NCI-H1694 treated with DMSO at 0.1 percent for 48 hours (cell line): ENCODE data around the gene MVK.

Source experiments
- DNase-seq: peaks from one replicate; lab custom pipeline; 2025; lab: John Stamatoyannopoulos, UW

The MVK gene

GRCh38 chr12:109567296-109567695 is 6.3 kb upstream of the MVK start:
- DNase-seq: no peak

DNA sequence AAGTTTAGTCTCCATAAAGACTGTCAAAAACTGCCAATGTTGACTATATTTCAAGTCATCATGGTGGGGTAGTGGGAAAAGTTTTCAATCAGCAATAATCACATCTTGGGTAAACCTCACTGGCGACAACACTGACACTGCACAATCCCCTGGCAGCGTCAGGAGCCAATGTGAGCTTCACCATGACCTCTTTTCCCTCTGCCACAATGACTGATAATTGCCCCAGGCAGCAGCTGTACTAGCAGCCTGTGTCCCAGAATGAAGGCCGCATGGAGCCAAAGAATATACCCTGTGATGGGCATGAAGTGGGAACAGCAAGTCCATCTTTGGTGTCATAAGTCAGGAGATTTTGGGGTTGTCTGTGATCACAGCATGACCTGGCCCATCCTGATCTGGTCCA is 5.6 kb upstream of the MVK start:
- no peak for DNase-seq

DNA sequence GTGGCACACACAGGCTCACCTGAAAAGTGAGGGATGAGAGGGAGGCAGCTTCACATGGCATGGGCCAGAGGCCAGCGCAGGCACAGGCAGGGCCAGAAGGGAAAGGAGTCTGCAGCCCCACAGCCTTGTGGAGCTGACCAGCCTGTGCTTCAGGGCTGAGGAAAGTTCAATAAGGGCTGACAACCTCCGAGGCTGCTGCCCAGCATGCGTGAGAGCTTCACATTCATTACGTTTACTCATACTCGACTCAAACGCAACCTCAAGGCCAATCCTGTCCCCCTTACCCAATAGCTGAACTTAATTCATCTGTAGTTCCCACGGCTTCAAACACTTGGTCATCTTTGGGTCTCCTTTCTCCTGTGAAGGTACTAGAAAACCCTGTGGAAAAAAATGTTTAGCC is 5.1 kb upstream of the MVK start:
- DNase-seq: no peak

DNA sequence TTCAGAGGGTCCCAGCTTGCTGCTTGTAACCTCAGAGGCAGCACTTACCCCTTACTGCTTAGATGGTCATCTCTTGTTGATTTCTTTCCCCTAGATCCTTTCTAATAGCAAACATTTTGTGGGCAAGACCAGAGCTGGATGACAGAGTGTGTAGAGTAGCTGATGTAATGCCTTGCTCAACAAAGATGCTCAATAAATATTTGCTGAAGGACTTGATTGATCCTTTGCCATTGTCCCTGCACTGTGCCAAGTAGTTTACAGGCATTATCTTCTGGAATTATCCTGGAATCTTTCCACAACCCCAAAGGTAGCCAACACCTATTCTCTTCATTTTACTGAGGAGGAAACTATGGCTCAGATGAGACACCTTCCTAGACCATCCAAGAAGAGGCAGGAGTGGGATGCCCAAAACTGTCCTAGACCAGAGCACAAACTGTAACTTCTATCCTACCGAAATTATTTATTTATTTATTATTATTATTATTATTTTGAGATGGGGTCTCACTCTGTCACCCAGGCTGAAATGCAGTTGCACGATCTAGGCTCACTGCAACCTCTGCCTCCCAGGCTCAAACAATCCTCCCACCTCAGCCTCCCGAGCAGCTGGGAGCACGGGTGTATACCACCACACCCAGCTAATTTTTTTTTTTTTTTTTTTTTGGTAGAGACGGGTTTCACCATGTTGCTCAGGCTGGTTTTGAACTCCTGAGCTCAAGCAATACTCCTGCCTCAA is 1.7 kb upstream of the MVK start:
- DNase-seq: no peak

DNA sequence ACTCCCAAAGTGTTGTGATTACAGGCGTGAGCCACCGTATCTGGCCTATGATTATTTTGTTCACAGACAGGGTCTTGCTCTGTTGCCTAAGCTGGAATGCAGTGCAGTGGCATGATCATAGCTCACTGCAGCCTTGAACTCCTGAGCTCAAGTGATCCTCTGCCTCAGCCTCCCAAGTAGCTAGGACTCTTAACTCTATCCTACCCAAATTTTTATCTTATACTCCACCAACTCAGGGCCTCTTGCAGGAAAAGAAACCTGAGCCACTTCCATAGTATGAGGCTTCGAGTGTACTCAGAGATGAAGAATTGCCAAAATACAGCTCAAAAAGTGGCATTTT is 1.1 kb upstream of the MVK start:
- no peak for DNase-seq

DNA sequence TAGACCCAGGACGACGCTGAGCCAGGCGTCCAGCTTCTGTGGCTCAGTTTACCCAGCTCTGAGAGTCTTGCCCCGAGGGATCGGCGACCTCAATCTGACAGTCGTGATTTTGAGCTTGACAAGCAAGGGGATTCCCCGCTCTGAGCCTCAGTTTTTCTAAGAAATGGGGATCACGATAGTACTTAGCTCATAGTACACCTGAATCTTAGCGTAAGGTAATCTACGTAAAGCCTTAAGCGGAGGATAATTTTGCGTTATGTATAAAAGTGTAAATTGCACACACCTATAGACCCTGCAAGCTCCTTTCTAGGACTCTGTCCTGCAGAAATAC is 285 bp downstream of the MVK start:
- DNase-seq: no peak

DNA sequence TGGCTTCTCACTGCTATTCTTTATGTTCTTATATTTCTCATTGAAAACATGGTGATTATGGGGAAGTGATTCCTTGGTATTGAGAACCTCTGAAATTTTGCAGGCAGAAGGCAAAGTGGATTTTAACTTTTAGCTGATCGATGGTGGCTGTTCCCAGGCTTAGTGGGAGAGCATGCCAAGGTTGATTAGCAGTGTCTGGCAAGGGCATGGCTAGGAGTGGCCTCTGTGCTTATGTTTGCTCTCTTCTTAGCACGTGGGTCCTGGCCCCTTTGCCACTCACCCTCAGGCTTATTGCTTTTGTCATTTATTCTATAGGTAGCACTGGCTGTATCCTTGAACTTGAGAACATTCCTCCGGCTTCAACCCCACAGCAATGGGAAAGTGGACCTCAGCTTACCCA is 2.1 kb downstream of the MVK start:
- no peak for DNase-seq

GRCh38 chr12:109577311-109577710 is 3.7 kb downstream of the MVK start:
- DNase-seq: no peak

DNA sequence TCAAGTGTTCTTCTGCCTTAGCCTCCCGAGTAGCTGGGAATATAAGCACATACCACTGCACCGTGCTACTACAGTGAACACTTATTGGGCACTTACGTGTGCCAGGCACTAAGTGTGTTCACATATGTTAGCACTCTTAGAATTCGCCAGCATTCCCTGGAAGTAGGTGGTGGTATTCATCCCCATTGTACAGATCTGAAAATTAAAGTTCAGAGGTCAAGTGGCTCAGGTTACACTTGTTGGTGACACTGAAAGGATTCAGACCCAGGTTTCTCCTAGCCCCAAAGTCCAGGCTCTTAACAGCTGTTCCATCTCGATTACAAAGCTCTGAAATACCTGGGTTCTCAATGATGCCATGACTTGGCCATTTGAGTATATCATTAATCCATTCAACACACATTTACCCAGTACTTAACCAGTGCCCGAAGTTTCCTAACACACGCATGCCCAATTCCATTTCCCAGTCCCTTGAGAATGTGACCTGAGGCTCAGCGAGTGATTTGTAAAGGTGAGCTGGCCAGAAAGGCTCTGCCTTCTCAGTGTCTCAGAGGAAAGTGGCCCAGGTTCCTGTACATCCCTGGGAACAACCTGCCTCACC is 4.8 kb downstream of the MVK start:
- DNase-seq: no peak

DNA sequence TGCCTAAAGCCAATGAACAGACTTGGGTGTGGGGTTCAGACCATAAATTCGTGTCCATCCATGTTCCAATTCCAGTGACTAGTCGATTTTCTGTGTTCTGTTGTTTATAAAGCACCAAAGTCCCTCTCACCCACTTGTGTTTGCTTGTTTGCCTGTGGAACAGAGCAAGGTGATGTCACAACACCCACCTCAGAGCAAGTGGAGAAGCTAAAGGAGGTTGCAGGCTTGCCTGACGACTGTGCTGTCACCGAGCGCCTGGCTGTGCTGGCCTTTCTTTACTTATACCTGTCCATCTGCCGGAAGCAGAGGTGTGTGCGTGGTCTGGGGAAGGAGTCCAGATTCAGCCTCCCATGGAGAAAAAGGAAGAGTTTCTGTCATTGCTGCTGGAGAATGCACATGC is 6.0 kb downstream of the MVK start:
- DNase-seq: no peak

DNA sequence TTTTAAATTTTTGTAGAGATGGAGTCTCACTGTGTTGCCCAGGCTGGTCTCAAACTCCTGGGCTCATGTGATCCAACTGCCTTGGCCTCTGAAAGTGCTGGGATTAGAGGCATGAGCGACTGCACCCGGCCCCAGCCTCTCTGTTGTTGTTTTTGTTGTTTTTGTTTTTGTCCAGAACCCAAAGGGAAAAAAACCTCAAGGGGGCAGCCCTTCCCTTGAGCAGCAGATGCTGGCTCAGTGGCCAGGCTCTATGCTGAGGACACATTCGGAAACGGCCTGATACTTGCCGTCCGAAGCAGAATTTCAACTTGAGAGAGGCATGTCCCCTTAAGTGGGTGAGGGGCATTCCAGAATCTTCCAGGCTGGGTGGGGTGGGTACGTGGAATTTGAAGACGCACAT is 6.7 kb downstream of the MVK start:
- DNase-seq: no peak

- DNase-seq: no peak
Observed at GRCh38 chr12:109580684-109581333, 7.2 kb downstream of the MVK start.

DNA sequence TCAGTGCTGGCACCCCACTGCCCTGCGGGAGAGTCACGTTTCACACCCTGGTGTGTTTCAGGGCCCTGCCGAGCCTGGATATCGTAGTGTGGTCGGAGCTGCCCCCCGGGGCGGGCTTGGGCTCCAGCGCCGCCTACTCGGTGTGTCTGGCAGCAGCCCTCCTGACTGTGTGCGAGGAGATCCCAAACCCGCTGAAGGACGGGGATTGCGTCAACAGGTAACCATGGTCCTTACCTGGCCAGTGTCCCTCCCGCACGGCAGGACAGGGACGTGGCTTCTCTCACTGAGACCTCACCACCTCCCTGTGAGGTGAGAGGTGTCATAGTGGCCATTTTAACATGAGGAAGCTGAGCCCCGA is 7.7 kb downstream of the MVK start:
- no peak for DNase-seq

DNA sequence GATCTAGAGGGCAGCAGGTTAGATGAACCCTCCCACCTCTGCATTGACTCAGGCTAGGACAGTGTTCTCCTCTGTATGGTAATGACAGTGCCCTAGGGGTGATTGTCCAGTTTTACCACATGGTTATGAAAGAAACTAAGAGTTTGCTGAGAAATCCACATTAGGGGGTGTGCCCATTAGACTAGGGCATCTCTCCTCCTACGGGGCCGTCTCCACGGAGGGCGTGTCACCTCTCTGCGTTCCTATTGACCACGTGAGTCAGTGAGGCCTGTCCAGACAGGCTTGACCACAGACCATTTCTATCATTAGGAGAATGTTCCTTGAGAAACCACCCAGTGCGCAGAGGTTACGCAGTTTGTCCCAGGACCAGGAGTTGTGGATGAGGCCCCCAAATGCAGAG is 8.3 kb downstream of the MVK start:
- no peak for DNase-seq

GRCh38 chr12:109582636-109583035 is 9.0 kb downstream of the MVK start:
- DNase-seq: no peak

DNA sequence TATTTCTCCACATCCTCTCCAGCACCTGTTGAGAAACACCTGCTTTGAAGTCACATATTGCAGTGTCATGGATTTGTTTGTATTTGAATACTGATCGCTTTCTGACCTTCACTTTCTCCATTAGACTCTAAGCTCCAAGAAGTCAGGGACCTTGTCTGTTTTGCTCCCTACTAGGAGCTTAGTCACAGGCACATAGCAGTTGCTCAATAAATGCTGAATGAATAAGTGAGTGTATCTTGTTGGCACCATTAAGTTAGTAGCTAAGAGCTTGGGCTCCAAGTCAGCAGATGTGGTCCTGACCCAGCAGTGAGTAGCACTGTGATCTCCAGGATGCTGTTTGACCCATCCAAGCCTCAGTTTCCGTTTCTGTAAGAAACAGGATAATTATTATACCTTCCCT is 10.1 kb downstream of the MVK start:
- no peak for DNase-seq

GRCh38 chr12:109586385-109587296 is 13.0 kb downstream of the MVK start:
- no peak for DNase-seq

- no peak for DNase-seq
Observed at GRCh38 chr12:109587921-109588320, 14.3 kb downstream of the MVK start.

GRCh38 chr12:109588461-109589239 is 15.1 kb downstream of the MVK start:
- no peak for DNase-seq

- no peak for DNase-seq
Observed at GRCh38 chr12:109589240-109589590, 15.6 kb downstream of the MVK start.

DNA sequence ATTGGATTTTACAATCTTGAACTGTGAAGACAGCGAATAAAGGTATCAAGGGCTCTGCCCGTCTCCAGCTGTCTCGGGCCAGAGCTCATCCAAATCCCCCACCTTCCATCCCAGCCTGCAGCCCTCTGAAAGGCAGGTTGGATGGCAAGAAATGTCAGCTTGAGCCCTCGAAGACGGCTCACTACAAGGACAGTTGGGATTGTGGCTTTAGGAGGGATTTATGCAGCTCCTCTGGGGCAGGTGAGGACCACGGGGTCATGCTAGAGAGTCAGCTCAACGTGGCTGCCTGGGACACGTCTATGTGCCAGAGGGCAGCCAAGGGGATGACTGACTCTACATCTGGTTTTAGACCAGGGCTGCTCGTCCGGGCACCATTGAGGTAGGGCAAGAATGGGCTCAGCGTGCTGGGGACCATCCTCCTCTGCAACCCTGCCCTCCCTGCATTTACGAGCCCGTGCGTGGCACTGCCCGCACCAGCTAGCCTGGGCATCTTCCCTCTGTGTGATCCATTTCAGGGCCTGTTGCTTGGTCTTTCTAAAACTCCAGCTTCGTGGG is 16.2 kb downstream of the MVK start:
- no peak for DNase-seq

- no peak for DNase-seq
Observed at GRCh38 chr12:109590566-109590965, 17.0 kb downstream of the MVK start.
